Left renal pelvis (tissue), 4 donors: ENCODE measurements around the gene DUOX1. TPM values are rescaled to one million over a fixed set of nuclear protein-coding genes. Genes with fewer than 3 reads are reported as not detected.

Source experiments
- DNase-seq, 4 donors: peaks; one replicate each; pipeline ENCODE4 v3.0.0-alpha.2; 2013; ENCODE audit warnings: low read depth in 4 of 4, low spot score in 3 of 4
- polyA plus RNA-seq, 4 donors: library from polyadenylated mRNA; unstranded; fragments of 120-200 nt; gene quantifications; one replicate each; pipeline ENCODE4 v1.2.1, GENCODE V29; 2013; ENCODE audit not compliant: insufficient read length in 4 of 4

Gene DUOX1
- polyA plus RNA-seq, 4 donors, result 1.8 to 5.4 (median 2.4) TPM

GRCh38 chr15:45105586-45105985, 24.2 kb upstream of the DUOX1 start:
- DNase-seq, result no peak

DNA sequence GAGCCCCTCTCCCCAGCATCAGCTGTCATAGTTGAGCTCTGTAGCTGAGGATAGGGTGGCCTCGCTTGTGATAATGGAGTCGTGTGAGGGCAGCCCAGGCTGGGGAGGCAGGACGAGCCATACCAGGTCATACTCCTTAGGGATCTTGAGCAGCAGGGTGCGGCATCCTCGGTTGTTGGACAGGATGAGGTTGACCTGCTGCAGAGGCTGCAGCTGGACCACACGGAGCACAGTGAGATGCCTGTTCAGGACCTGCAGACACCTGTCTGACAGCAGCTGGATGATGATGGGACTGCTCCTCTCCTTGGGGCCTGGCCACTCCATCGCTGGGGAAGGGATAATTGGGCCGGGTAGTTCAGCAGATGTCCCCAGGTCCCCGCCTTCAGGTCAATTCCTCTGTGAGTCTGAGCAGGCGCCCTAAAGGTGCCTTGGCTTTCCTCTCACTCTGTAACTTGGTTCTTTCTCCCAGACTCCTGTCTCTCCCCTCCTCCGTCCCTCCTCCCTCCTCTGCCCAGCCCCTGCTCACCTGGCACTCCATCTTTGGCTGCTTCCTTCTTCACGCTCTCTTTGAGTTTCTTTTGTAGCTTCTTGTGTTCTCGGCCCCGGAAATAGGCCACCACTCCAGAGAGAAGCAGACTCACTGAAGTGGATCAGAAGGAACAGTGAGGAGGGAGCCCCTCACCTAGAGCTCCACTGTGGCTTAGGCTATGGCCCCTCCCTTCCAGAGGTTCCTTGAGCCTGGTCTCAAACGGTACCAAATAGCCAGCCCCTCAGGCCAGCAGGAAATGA, 23.6 kb upstream of the DUOX1 start:
- no peak for DNase-seq

- DNase-seq, result no peak
These were observed 21.7 kb upstream of the DUOX1 start for GRCh38 chr15:45107941-45108630.

- no peak for DNase-seq
These were observed 19.5 kb upstream of the DUOX1 start for GRCh38 chr15:45110256-45110820.

DNA sequence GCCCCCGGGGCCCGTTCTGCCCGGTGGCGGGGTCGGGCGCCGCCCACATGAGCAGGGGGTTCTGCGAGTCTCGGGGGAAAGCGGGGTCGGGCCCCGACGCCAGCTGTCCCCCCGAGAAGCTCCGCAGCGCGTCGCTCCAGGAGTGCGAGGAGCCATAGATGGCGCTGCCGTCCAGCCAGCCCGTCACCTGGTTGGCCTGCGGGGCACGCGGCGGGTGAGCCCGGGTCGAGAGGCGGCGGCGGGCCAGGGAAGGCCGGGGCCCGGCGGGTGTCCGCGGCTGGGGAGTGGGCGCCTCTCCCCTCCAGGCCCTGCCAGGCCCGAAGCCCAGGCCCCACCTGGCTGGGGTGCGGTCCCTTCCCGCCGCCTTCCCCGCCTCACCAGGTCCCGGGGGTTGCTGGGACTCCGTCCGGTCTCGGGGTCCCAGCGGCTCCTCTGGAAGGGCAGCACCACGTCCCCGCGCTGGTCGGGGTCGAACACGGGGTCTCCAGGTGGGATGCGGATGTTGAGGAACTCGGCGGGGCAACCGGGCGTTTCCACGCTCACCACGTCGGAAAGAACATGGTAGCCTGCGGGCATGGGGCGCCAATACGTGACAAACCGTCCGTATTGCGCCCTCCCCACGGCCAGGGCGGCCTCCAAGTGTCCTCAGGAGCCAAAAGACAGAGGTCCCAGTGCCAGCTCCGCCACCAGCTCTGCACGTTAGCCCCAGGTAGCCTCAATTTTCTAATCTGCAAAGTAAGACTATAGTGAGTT, 18.2 kb upstream of the DUOX1 start:
- no peak for DNase-seq

DNA sequence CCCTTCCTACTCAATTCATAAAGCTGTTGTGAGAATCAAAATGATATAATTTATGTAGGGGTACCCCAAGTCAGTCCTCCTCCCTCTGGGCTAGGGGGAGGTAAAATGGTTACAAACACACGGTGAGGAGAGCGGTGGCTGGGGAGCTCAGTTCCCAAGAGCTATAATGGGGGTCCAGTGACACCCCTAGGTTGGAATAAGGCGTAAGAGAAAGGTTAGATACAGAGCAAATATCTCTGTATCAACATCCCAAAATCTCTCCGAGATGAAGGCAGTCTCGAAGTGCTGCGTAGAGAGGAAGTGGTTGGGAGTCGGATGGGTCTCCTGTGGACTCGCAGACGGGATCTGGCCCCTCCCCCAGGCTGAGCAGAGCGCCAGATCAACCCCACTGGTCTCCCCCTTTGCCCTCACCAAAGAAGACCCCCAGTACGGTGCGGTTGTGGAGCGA, 17.6 kb upstream of the DUOX1 start:
- DNase-seq, result no peak

GRCh38 chr15:45112591-45113379, 17.0 kb upstream of the DUOX1 start:
- DNase-seq, result no peak

DNA sequence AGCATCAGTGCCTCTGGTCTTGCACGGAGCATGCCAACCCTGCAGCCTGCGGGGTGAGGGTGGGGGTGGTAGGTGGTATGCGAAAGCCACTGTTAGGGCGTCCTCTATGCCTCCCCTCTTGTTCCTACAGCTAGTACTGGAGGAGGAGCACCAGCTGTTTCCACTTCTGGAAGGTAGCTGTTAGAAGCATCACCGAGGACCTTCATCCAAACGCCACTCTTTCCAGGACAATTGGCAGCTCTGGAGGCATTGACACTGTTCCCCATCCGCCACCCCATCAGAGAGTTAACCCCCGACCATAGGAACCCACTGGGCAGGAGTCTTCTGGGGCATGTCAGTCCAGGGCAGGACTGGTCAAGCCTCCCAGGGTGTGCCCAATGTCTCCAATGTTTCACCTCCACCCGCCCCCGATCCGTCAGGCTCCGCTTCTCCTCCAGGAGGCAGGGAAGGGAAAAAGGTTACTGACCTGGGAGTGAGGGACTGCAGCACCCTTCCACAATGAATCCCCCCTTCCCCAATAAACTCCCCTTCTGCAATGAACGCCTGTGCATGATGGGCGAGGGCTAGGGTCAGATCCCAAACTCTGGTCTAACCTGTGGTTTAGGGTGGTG, 16.3 kb upstream of the DUOX1 start:
- no peak for DNase-seq

DNA sequence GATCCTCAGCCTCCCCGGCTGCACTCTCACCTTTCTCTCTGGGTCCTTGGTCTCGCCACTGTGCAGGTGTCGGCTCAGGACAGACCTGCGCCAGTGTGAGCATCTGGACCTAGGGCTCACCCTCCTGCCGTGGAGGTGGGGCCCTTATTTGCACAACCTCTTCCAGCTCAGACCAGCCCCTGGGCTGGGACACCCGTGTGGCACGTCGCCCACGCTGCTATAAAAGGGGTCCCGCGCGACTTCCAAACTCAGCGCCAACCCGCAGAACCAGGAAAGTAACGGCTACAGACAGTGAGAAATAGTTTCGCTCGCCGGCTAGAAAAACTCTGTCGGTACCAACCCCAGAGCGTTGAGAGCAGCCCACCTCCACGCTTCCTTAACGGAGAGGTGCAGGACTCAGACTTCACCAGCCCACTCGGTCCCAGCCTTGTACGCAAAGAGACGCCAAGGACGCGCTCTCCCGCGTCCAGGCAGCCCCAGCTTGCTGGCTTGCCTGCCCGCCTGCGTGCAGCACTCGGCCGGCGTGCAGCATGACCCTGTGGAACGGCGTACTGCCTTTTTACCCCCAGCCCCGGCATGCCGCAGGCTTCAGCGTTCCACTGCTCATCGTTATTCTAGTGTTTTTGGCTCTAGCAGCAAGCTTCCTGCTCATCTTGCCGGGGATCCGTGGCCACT, 15.6 kb upstream of the DUOX1 start, which contains the start of the genes DUOX2 and DUOXA2:
Gene DUOX2 (minus strand): TSS at position 97 of the 675 bp plus-strand sequence. CDS start 761 bp downstream, outside the sequence.
Gene DUOXA2 (plus strand): TSS at position 251 of the 675 bp plus-strand sequence. CDS start 280 bp downstream, at position 531.
- no peak for DNase-seq

DNA sequence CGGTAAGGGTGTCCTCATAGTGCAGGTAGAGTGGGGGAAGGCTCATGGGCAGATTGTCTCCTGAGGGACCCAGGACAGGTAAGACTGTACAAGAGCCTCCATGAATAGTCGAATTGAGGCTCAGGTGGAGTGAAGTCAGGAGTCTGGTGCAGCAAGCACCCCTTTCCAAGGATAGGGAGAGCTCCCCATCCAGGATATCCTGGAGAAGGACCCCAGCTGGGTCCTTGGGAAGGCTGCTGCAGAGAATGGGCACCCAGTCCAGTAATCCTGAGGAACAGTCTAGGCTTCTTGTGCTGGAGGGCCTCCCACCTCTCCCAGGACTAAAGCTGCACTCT, 15.1 kb upstream of the DUOX1 start:
- no peak for DNase-seq

- no peak for DNase-seq
These were observed 14.4 kb upstream of the DUOX1 start for GRCh38 chr15:45115312-45115820.

GRCh38 chr15:45116006-45116481, 13.8 kb upstream of the DUOX1 start:
- no peak for DNase-seq

DNA sequence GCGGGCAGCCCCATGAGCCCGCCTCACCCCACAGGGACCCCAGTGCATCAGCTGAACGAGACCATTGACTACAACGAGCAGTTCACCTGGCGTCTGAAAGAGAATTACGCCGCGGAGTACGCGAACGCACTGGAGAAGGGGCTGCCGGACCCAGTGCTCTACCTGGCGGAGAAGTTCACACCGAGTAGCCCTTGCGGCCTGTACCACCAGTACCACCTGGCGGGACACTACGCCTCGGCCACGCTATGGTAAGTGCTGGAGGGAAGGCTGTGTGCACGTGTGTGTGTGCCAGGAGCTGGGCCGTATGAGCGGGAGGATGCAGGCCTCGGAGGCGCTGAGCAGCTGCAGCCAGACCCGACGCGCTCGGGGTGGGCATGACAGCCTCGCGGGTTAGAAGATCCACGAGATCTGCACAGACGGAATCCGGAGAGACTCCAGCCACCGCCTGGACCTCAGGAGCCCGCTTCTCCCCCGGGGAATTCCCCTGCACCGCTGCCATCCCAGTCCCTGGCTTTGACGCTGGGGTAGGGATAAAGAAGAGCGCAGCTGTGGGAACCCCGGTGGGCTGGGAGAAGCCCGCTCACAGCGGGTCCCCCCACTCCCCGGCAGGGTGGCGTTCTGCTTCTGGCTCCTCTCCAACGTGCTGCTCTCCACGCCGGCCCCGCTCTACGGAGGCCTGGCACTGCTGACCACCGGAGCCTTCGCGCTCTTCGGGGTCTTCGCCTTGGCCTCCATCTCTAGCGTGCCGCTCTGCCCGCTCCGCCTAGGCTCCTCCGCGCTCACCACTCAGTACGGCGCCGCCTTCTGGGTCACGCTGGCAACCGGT, 13.1 kb upstream of the DUOX1 start:
- DNase-seq, result no peak

DNA sequence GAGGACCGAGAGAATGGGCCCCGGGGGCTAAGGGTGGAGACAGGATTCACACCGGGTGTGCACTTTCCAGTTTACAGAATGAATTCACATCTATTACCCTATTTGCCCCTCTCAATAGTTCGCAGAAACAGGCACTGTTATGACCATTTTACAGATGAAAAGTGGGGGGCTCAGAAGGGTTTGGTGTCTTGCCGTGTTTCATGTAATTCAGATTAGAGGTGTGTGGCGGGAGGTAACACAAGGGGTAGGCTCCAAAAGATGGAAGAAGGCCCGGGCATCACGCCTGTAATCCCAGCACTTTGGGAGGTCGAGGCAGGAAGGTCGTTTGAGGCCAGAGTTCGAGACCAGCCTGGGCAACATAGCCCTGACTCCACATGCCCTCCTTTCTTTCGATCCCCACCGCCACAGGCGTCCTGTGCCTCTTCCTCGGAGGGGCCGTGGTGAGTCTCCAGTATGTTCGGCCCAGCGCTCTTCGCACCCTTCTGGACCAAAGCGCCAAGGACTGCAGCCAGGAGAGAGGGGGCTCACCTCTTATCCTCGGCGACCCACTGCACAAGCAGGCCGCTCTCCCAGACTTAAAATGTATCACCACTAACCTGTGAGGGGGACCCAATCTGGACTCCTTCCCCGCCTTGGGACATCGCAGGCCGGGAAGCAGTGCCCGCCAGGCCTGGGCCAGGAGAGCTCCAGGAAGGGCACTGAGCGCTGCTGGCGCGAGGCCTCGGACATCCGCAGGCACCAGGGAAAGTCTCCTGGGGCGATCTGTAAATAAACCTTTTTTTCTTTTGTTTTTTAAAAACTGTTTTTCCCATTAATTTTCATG, 12.3 kb upstream of the DUOX1 start:
- DNase-seq, result no peak

DNA sequence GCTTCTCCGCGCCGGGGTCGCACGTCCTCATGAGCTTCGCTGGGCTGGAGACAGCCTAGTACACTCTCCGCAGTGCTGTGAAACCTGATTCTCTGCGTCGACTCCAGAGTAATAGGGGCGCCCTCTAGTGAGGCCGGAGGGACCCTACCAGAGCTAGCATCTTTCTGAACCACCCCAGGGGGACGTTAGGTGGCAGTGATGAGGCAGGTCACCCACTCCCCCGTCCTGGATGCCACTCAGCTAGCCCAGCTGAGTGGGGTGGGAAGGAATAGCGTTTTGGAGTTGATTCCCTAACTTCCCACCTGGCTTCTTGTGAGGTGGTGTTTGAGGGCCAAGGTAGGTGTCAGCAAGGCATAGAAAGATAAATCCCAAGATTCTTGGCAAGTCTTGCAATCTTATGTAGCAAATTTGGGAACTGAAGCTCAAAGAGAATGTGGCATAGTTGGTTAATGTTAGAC, 11.6 kb upstream of the DUOX1 start:
- peak; percentile 81 to 92 (median 84) for DNase-seq

DNA sequence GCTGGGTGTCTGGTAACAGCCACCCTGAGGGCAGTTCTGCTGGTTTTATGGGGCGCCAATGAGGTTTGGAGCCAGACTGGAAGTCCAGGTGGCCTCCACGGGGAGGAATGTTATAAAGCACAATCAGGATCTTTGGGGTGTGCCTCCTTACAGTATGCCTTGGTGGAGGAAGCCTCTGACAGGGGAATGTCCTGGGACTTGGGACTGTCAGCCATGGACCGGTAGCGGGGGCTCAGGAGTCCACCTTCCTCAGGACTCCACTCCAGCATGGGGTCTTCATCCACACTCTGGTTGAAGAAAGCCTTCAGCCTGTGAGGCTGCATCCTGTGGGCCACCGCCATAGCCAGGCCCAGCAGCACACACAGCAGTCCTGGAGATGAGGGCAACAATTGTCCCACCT, 10.8 kb upstream of the DUOX1 start:
- no peak for DNase-seq
